ENCODE data around the gene CDH13.

Gene CDH13

GRCh38 chr16:83335076-83335475 lies 708.3 kb downstream of the CDH13 start:
- H3K4me3 ChIP-seq (ENCODE audit: low read depth, low read length) = no peak overlapping the region
- no peak for DNase-seq (ENCODE audit: low read depth, low spot score)
- in situ Hi-C loops (cut with HindIII; ENCODE audit: low sequenced_read_pairs) = no loop called here
- no peak for TF ChIP-seq CTCF (IDR thresholded peaks at IDR 0.05; ENCODE audit: low read depth, low read length)

GRCh38 chr16:83336603-83337002 lies 709.8 kb downstream of the CDH13 start:
- in situ Hi-C loops (cut with HindIII; ENCODE audit: low sequenced_read_pairs) = no loop called here
- TF ChIP-seq CTCF (IDR thresholded peaks at IDR 0.05; ENCODE audit: low read depth, low read length) = no peak
- no peak overlapping the region for H3K4me3 ChIP-seq (ENCODE audit: low read depth, low read length)
- peak; percentile 72 for DNase-seq (ENCODE audit: low read depth, low spot score)

- H3K4me3 ChIP-seq (ENCODE audit: low read depth, low read length) = no peak overlapping the region
- in situ Hi-C loops (cut with HindIII; ENCODE audit: low sequenced_read_pairs) = no loop called here
- no peak for TF ChIP-seq CTCF (IDR thresholded peaks at IDR 0.05; ENCODE audit: low read depth, low read length)
- DNase-seq (ENCODE audit: low read depth, low spot score) = no peak
These were observed 711.4 kb downstream of the CDH13 start for GRCh38 chr16:83338138-83338537.

- in situ Hi-C loops (cut with HindIII; ENCODE audit: low sequenced_read_pairs) = no loop called here
- DNase-seq (ENCODE audit: low read depth, low spot score) = peak; percentile 12
- TF ChIP-seq CTCF (IDR thresholded peaks at IDR 0.05; ENCODE audit: low read depth, low read length) = no peak
- no peak overlapping the region for H3K4me3 ChIP-seq (ENCODE audit: low read depth, low read length)
These were observed 712.2 kb downstream of the CDH13 start for GRCh38 chr16:83338941-83339340.

- TF ChIP-seq CTCF (IDR thresholded peaks at IDR 0.05; ENCODE audit: low read depth, low read length) = no peak
- peak; percentile 92 for DNase-seq (ENCODE audit: low read depth, low spot score)
- no peak overlapping the region for H3K4me3 ChIP-seq (ENCODE audit: low read depth, low read length)
- in situ Hi-C loops (cut with HindIII; ENCODE audit: low sequenced_read_pairs) = no loop called here
These were observed 717.2 kb downstream of the CDH13 start for GRCh38 chr16:83343935-83344366.

GRCh38 chr16:83345846-83346640 lies 719.3 kb downstream of the CDH13 start:
- no peak for DNase-seq (ENCODE audit: low read depth, low spot score)
- TF ChIP-seq CTCF (IDR thresholded peaks at IDR 0.05; ENCODE audit: low read depth, low read length) = no peak
- no peak overlapping the region for H3K4me3 ChIP-seq (ENCODE audit: low read depth, low read length)
- in situ Hi-C loops (cut with HindIII; ENCODE audit: low sequenced_read_pairs) = no loop called here

All from astrocyte of the spinal cord (primary cell).